Activated CD8-positive, alpha-beta memory T cell treated with anti-CD3 and anti-CD28 coated beads for 4 hours (primary cell): ENCODE measurements around the gene C2orf42.
"Not testable (repeated sequence)": the region's sequence is repeated elsewhere in the genome, so short reads cannot be mapped to it uniquely, and the experiment has no call there.

Experiments used
- DNase-seq, 2 donors: peaks; one replicate each; pipeline ENCODE4 v3.0.0-alpha.2; 2020; ENCODE audit warnings: low read depth in 2 of 2

The C2orf42 gene

GRCh38 chr2:70104231-70105111 lies 86.3 kb downstream of the C2orf42 start:
- DNase-seq: no peak

- DNase-seq: no peak
Observed at GRCh38 chr2:70103531-70104061, 87.2 kb downstream of the C2orf42 start.

- not testable (repeated sequence) for DNase-seq
Observed at GRCh38 chr2:70102323-70102905, 88.4 kb downstream of the C2orf42 start.

- DNase-seq: not testable (repeated sequence)
Observed at GRCh38 chr2:70101686-70102085, 89.1 kb downstream of the C2orf42 start.

- DNase-seq: no peak
Observed at GRCh38 chr2:70101174-70101573, 89.6 kb downstream of the C2orf42 start.
